NAMALWA (cell line): ENCODE data around the gene PSEN1.

Source experiments
- DNase-seq: peaks from one replicate; pipeline ENCODE4 v3.0.0-alpha.2; 2015; ENCODE audit warnings: low spot score

The PSEN1 gene

GRCh38 chr14:73240816-73241480 is 104.6 kb downstream of the PSEN1 start:
- DNase-seq, result peak; percentile 22

- no peak for DNase-seq
Observed at GRCh38 chr14:73241481-73242165, 105.3 kb downstream of the PSEN1 start.

GRCh38 chr14:73242357-73242901 is 106.1 kb downstream of the PSEN1 start:
- no peak for DNase-seq

GRCh38 chr14:73243341-73243740 is 107.0 kb downstream of the PSEN1 start:
- no peak for DNase-seq

GRCh38 chr14:73243748-73244147 is 107.4 kb downstream of the PSEN1 start:
- no peak for DNase-seq

- no peak for DNase-seq
Observed at GRCh38 chr14:73244541-73245290, 108.4 kb downstream of the PSEN1 start.

DNA sequence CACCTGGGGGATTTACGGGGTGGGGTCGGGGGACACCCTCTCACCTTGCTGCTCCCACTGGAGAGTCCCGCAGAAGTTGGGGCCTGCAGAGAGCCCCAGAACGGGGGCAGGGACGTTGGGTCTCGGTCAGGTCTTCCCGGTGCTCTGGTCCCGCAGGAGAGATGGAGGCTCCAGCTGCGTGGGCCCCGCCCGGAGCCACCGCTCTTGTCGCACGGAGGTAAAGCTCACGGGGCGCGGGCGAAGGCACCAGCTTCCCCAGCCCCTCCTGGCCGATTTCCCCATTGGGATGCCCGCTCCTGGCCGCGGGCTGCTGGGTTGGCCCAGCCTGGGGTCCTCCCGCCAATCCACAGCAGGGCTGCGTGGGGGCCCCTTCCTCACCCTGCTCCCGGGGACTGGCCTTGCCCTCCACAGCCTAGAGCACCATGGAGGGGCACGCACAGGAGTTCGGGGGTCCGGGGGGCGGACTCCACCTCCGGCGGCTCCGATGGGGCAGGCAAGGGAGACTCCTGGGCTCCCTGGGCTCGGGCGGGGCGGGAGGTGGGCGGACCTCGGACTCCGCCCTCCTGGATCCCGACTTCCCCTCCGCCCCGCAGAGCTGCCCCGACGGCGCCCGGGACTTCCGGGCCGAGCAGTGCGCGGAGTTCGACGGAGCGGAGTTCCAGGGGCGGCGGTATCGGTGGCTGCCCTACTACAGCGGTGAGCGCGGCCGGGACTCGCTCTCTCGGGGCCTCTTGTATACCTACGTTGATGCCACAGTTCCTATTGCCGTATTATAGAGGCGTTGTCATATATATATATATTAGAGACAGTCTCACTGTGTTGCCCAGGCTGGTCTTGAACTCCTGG is 109.4 kb downstream of the PSEN1 start:
- peak; percentile 57 for DNase-seq

DNA sequence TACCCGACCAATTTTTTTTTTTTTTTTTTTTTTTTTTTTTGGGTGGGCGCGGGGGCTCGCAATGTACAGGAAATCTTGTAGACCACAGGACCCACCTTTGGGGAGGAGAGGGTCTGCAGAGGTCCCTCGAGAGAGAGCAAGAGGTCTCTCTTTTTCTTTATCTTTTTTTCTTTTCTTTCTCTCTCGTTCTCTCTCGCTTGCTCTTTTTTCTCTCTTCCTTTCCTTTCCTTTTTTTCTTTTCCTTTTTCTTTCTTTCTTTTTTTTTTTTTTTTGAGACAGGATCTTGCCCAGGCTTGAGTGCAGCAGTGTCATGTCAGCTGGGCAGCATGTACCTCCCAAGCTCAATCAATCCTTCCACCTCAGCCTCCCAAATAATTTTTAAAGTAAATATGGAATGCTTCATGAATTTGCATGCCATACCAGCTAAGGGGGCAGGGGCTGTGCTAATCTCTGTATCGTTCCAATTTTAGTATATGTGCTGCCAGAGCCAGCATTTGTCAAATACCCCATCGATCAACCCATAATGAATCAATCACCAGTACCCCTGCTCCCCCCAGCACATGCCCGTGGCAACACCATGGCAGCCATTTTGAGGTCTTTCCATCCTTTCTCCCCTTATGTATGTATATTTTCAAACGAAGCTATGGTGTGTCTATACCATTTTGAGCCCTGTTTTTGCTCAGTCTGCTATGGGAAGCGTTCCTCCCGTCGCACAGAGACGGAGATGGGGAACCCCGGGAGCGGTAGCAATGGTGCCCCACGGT is 110.3 kb downstream of the PSEN1 start:
- no peak for DNase-seq

GRCh38 chr14:73248108-73248868 is 112.0 kb downstream of the PSEN1 start:
- peak; percentile 46 for DNase-seq

DNA sequence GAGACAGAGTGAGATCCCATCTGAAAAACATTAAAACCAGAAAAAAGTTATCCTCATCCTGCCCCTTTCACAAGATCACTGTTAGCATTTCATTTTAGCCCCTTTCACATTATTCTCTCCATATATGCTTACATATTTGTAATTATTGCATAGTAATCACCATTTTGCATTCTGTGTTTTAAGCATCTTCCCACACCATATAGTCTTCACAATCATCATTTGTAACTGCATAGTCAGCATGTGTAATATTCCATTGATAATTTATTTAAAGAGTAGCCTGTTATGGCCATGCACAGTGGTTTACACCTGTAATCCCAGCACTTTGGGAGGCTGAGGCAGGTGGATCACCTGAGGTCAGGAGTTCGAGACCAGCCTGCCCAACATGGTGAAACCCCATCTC is 112.8 kb downstream of the PSEN1 start:
- no peak for DNase-seq

DNA sequence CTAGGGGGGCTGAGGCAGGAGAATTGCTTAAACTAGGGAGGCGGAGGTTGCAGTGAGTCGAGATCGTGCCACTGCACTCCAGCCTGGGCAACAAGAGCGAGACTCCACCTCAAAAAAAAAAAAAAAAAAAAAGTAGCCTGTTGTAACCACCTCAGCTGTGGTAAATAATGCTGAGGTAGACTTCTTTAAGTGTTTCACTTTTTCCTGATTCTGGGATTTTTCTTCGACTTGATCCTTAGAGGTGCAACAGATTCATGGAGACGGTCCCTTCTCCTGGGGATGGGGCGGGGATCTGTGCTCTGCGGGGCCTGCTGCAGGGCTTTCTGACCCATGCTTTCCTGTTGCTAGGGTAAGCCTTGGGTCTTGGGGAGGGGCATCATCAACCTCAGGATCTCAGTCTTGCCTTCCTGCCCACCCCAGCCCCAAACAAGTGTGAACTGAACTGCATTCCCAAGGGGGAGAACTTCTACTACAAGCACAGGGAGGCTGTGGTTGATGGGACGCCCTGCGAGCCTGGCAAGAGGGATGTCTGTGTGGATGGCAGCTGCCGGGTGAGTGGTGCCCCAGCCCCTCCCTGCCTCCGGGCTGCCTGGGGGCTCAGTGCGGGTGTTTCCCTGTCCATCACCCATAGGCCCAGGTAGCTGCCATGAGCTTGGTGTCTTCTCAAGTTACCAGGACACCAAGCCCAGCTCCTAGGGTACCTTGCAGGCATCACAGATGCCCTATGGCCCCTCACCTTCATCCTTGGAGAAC is 113.4 kb downstream of the PSEN1 start:
- DNase-seq, result no peak

GRCh38 chr14:73250317-73250713 is 114.0 kb downstream of the PSEN1 start:
- DNase-seq, result no peak

DNA sequence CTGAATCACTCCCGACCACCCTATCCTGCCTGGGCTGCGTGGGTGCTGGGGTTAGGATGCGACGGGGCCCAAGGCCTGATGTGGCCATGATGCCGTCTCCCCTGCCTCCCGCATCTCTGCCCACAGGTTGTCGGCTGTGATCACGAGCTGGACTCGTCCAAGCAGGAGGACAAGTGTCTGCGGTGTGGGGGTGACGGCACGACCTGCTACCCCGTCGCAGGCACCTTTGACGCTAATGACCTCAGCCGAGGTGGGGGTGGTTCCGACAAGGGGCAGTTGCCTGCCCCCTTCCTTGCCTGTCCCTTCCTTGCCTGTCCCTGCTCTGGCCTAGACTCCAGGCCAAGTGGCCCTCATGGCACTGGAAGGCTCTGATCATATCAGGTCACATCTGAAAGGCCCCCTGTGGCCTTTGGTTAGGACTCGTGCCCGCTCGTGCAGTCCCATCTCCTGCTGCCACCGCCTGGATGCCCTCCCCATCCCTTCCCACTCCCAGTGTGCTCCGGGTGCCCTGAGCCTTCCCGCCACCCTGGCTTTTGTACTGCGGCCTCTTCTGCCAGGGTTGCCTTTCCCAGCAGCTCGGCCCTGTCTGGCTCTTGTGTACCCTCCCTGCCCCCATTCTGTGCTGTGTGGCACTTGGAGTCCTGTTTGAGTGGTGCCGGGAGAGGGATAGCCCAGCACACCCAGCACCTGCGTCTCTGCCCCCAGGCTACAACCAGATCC is 114.6 kb downstream of the PSEN1 start:
- DNase-seq, result no peak

- no peak for DNase-seq
Observed at GRCh38 chr14:73251516-73252215, 115.4 kb downstream of the PSEN1 start.

DNA sequence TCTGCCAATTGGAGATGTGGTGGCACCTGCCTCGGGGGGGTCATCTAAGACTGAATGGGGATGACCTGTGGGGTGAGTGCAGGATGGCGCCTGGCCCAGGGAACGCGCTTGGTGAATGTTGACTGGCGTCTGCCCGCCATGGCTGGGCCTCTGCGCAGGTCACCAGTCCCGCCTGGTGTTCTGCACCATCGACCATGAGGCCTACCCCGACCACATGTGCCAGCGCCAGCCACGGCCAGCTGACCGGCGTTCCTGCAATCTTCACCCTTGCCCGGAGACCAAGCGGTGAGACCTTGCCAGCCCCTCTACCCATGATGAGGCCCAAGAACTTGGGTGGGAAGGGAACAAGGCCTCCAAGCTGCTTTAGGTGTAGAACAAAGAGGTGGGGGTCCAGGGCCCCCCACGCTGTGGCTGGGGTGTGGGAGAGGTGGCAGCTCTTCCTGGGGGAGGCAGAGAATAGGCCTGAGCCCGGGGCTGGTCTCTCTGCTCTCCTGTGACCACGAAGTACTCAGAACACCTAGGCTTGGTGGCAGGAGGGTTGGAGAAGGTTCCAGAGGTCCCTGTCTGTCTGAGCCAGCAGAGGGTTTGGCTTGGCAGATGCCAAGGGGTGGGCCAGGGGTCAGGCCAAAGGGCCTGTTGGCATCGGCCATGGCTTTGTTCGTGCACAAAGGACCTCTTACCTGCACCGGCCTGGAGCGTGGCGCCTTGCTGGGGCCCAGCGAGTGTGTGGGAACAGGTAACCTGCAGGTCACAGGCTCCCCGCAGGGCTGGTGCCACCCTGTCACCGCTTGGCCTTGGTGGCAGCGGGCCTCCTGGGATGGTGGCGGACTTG is 116.4 kb downstream of the PSEN1 start:
- DNase-seq, result no peak

DNA sequence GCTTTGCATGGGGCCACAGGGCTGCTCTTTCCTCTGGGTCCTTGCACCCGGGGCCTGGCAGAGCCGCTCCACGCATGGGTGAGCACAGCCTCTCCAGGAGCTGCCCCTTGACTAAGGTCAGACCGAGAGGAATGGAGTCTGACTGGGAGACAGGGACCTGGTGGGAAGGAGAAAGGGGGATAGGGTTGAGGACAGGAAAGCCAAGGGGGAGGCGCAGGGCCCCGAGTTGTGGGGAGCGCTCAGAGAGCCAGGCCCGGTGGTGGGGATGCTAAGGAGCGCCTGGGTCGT is 117.0 kb downstream of the PSEN1 start:
- DNase-seq, result no peak

DNA sequence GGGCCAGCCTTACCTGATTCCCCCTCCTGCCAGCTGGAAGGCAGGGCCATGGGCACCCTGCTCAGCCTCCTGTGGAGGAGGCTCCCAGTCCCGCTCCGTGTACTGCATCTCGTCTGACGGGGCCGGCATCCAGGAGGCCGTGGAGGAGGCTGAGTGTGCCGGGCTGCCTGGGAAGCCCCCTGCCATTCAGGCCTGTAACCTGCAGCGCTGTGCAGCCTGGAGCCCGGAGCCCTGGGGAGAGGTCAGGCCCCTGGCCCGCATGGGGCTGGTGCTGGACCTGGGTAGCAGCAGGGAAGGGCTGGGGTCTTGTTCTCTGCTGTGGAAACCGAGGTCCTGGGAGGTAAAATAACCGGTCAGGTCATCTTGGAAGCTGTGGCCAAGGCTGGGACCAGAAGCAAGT is 117.4 kb downstream of the PSEN1 start:
- no peak for DNase-seq
